GM10847 (cell line): ENCODE data around the gene PAPPA.

Source experiments
- POLR2A ChIP-seq: IDR thresholded peaks from 2 replicates; pipeline ENCODE4 v1.6.1; 2011; ENCODE audit not compliant: insufficient read length; ENCODE audit errors: extremely low read depth

The PAPPA gene

GRCh38 chr9:116142706-116143492 is 10.7 kb upstream of the PAPPA start:
- TF ChIP-seq POLR2A = no peak

- TF ChIP-seq POLR2A = no peak
Observed at GRCh38 chr9:116144038-116144437, 9.6 kb upstream of the PAPPA start.

DNA sequence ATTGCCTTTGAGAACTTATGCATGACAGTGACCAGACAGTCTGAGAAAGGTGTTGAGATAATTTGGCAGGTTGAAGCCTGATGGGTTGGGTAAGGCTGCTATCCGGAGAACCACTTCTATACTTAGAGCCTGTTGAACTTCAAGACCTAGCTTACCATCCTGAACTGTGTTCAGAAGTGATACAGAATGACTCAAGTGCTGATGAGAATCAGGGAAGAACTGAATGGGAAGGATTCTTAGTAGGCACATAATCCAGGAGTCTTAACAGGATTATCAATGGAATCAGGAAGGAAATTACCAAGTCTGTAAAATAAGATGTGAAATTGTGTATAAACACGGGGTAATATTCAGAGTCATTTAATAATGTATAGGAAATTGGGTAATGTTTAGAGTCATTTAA is 9.0 kb upstream of the PAPPA start:
- TF ChIP-seq POLR2A = no peak

DNA sequence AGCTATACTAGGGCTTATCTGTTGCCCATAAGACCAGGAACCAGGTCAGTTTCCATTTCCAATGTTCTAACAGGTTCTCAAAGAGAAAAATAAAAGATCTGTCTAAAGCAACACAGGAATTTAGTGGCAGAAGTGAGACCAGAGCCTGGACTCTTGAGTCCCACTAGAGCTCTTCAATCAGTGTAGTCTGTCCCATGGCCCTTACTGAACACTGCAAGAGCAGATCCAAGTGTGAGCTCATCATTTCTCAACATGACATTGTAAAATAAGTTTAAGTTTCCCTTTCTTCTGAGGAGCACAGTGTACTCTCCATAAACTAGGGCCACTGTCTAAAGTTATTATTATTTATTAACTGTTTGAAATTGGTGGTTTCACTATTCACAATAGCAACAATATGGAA is 8.6 kb upstream of the PAPPA start:
- no peak for TF ChIP-seq POLR2A

GRCh38 chr9:116147821-116148220 is 5.8 kb upstream of the PAPPA start:
- TF ChIP-seq POLR2A = no peak

GRCh38 chr9:116149844-116150243 is 3.7 kb upstream of the PAPPA start:
- TF ChIP-seq POLR2A = no peak

GRCh38 chr9:116151199-116151598 is 2.4 kb upstream of the PAPPA start:
- TF ChIP-seq POLR2A = no peak

DNA sequence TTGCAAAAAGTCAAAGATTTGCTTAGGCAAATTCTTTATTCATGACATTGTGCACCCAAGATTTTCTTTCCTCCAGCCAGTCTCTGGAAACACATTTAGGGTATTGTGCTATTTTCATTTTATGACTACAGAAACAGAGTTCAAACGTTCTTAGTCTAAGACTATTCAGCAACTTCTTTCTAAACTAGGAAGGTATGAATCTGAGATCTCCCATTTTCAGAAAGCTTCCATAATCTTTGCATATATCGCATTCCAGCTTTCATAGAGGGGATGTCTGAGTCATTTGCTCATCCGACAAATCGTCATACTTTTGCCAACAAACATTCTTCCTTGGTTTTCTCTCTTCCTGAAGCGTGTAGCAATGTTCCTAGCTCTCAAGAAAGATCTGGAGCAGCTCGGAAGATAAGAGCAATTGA is 1.6 kb upstream of the PAPPA start:
- TF ChIP-seq POLR2A = no peak

DNA sequence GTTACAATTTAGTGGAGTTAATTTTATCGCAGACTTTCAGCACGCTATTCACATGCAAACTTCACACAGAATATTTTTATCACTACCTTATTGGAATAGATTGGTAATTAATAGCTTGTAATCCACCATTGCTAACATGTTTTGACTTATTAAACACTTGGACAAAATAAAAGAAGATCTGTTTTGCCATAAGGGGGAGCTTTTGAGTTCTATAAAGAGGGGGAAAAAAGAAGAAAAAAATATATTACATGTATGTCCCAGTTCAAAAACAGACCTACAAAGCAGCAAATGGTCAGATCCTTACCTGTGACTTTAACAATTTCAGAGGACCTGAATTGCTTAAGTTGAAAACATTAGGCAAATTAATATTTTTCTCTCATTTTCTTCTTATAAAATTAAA is 1.2 kb upstream of the PAPPA start:
- no peak for TF ChIP-seq POLR2A

DNA sequence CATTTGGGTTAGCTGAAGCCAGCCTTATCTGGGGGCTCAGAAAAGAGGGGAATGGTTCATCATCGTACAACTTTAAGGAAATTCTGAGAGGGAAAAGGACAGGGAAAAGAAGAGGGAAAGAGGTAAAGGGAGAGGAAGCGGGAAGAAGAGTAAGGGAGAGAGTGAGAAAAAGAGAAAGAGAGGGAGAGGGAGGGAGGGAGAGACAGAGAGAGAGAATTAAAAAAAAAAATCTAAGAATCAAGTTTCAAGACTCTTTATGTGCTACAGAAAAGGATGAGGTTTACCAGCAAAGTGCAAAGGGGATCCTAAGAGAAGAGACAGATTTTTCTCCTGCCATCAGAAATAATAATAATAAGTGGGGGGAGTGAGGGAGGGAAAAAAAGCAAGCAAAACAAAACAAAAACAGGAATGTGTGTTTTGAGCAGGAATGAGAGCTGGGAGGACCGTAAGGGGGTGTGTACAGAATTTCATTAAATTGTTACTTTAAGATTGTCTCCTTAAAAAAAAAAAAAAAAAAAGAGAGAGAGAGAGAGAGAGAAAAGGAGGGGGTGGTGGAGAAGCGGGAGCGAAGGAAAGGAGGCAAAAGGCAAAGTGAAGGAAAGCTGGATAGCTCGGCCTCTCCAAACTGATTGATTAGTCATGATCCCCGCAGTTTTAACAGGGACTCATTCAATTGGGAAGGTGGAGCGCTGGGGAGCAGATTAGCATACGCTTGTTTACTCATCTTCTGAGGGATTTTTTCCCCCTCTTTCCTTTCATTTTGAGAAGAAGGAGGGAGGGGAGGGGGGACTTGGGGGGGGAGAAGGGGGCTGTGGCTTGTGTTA is 438 bp upstream of the PAPPA start:
- TF ChIP-seq POLR2A = no peak

DNA sequence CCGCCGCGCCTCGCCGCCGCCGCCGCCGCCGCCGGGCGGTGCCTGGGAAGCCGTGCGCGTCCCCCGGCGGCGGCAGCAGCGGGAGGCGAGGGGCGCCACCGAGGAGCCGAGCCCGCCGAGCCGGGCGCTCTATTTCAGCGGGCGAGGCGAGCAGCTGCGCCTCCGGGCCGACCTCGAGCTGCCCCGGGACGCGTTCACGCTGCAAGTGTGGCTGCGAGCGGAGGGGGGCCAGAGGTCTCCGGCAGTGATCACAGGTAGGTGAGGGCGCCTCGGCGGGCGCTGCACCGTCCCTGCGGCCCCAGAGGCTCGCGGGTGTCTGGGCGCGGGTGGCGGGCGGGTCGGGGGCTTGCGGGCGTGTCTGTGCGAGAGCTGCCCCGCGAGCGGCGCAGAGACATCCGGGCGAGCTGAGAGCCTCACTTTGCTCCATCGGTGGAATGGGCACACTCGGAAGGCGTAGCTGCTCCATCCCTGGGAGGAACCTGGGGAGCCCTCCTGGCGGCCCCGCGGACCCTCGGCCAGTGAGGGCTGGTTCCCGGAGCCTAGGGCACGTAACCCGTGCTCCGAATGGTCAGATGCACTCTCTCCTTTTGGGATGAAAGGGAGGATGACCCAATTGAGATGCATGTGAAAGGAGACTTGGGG is 864 bp downstream of the PAPPA start:
- TF ChIP-seq POLR2A = no peak

GRCh38 chr9:116154976-116155697 is 1.5 kb downstream of the PAPPA start:
- no peak for TF ChIP-seq POLR2A

- TF ChIP-seq POLR2A = no peak
Observed at GRCh38 chr9:116155698-116156039, 2.1 kb downstream of the PAPPA start.

- TF ChIP-seq POLR2A = no peak
Observed at GRCh38 chr9:116156621-116157314, 3.2 kb downstream of the PAPPA start.

DNA sequence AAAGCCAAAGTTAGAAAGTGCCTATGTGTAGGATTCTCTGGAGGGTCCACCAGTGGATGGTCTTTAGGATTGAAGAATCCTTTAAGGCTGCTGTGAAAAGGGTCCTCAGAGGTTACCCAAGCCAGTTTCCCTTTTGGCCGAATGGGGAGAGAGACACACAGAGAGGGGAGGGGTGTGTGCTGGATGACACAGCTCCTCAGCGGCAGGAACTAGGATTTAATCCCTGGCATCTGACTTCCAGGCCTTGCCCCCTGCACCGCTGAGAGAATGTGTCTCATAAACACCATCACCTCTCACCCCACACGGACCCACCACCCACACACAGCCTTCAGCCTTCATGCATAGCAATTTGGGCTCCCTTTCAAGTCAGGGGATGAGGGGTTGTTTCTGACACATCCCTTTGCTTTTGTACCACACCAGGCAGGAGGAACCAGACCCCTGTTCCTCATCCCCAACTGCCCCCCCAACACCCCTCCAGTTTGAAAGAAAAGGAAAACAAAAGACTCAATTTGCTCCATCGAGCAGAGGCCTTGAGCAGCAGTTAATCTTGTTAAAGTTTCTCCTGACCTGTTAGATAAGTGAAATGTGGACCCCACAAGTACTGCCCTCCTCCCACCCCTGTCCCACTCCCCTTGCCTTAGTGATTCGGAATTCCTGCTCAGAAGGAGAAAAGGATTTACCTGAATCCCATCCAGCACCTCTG is 4.0 kb downstream of the PAPPA start:
- no peak for TF ChIP-seq POLR2A
